H1 (cell line): Measurements from ENCODE around the gene KRT7.

Source experiments
- CTCF ChIP-seq, 3 experiments: IDR thresholded peaks; 1 replicate in 2 of 3; 2 replicates in 1 of 3; pipeline versions ENCODE4 v1.5.1 to v1.6.1; 2011; ENCODE audit warnings: low read length in 3 of 3, mild to moderate bottlenecking in 3 of 3, inconsistent platforms in 2 of 3, low read depth in 1 of 3, moderate library complexity in 1 of 3; ENCODE audit not compliant: insufficient read depth in 1 of 3; ENCODE audit errors: control extremely low read depth in 1 of 3
- EP300 ChIP-seq, 2 experiments: IDR thresholded peaks; 1 replicate in 1 of 2; 2 replicates in 1 of 2; pipeline ENCODE4 v1.6.1; 2011 to 2012; ENCODE audit warnings: low read depth in 2 of 2, low read length in 2 of 2, mild to moderate bottlenecking in 2 of 2, borderline replicate concordance in 1 of 2, inconsistent platforms in 1 of 2, moderate library complexity in 1 of 2
- EZH2 ChIP-seq: fragments of 200-600 bp; sonication (generic); IDR thresholded peaks from 2 replicates; pipeline ENCODE4 v1.7.1; 2012; ENCODE audit warnings: low read depth, mild to moderate bottlenecking, moderate library complexity, low read length, inconsistent platforms; ENCODE audit not compliant: severe bottlenecking
- TBP ChIP-seq: IDR thresholded peaks from 2 replicates; pipeline ENCODE4 v1.6.1; 2011; ENCODE audit warnings: low read depth, low read length, improper control_type of control experiment
- YY1 ChIP-seq: IDR thresholded peaks from 2 replicates; pipeline ENCODE4 v1.6.1; 2011; ENCODE audit warnings: low read depth, mild to moderate bottlenecking, low read length
- ZNF274 ChIP-seq: IDR thresholded peaks from 2 replicates; pipeline ENCODE4 v1.7.0; 2012; ENCODE audit warnings: low read length, borderline replicate concordance; ENCODE audit errors: extremely low read depth

- peak; percentile 55 for TF ChIP-seq EZH2
- TF ChIP-seq CTCF (IDR thresholded peaks at IDR 0.05; ENCODE audit: control extremely low read depth in 1 of 3, insufficient read depth in 1 of 3, low read depth in 1 of 3, low read length in 3 of 3) = peak in 2 of 3 experiments; percentile 23 to 40; a peak in 3 of 4 replicates
- no peak for TF ChIP-seq ZNF274
- TF ChIP-seq YY1 = no peak
- no peak for TF ChIP-seq TBP
- no peak for TF ChIP-seq EP300 (IDR thresholded peaks at IDR 0.05; ENCODE audit: borderline replicate concordance in 1 of 2, low read depth in 2 of 2, low read length in 2 of 2)
Measured at GRCh38 chr12:52250048-52250990, 17.3 kb downstream of the KRT7 start.
